H9 (cell line): Measurements from ENCODE around the gene NPIPB8. TPM values are rescaled to one million over a fixed set of nuclear protein-coding genes. Genes with fewer than 3 reads are reported as not detected.

Experiments
- DNase-seq: peaks from one replicate; pipeline ENCODE4 v3.0.0-alpha.2; 2017
- H2AFZ ChIP-seq: one replicate; pipeline ENCODE4 v1.6.1; 2013; ENCODE audit warnings: mild to moderate bottlenecking, low read length, control low read depth, moderate library complexity
- H2AK5ac ChIP-seq: 2 replicates; pipeline ENCODE4 v1.6.1; 2013; ENCODE audit warnings: low read length, control low read depth, mixed read lengths; ENCODE audit not compliant: insufficient read length
- H2BK120ac ChIP-seq: one replicate; pipeline ENCODE4 v1.6.1; 2013; ENCODE audit warnings: low read depth, mild to moderate bottlenecking, low read length, control low read depth, inconsistent platforms; ENCODE audit not compliant: poor library complexity, severe bottlenecking
- H2BK12ac ChIP-seq: 2 replicates; pipeline ENCODE4 v1.6.1; 2013; ENCODE audit warnings: low read length, control low read depth, mixed read lengths, low read depth; ENCODE audit not compliant: insufficient read length
- H2BK15ac ChIP-seq: 2 replicates; pipeline ENCODE4 v1.6.1; 2013; ENCODE audit warnings: low read depth, low read length, control low read depth
- H2BK20ac ChIP-seq: one replicate; pipeline ENCODE4 v1.6.1; 2013; ENCODE audit warnings: low read depth, mild to moderate bottlenecking, low read length, control low read depth, inconsistent platforms; ENCODE audit not compliant: poor library complexity, severe bottlenecking
- H2BK5ac ChIP-seq: 2 replicates; pipeline ENCODE4 v1.6.1; 2013; ENCODE audit warnings: low read length, control low read depth, mixed read lengths; ENCODE audit not compliant: insufficient read length
- H3K14ac ChIP-seq: 2 replicates; pipeline ENCODE4 v1.6.1; 2013; ENCODE audit warnings: low read length, control low read depth; ENCODE audit not compliant: insufficient read depth
- H3K18ac ChIP-seq: 2 replicates; pipeline ENCODE4 v1.6.1; 2013; ENCODE audit warnings: low read depth, mild to moderate bottlenecking, mixed read lengths, low read length, control low read depth; ENCODE audit not compliant: insufficient read length
- H3K23ac ChIP-seq: 2 replicates; pipeline ENCODE4 v1.6.1; 2013; ENCODE audit warnings: low read length, control low read depth, mixed read lengths, low read depth; ENCODE audit not compliant: insufficient read length
- H3K23me2 ChIP-seq: 2 replicates; pipeline ENCODE4 v1.6.1; 2013; ENCODE audit warnings: low read depth, mild to moderate bottlenecking, mixed read lengths, low read length, control low read depth; ENCODE audit not compliant: insufficient read length, poor library complexity, severe bottlenecking
- H3K27ac ChIP-seq: 2 replicates; pipeline ENCODE4 v1.5.1; 2013; ENCODE audit warnings: low read length, control low read depth, mixed read lengths, low read depth; ENCODE audit not compliant: insufficient read length
- H3K27me3 ChIP-seq: 2 replicates; pipeline ENCODE4 v1.6.1; 2013; ENCODE audit warnings: low read length, control low read depth, inconsistent platforms; ENCODE audit not compliant: insufficient read depth
- H3K4ac ChIP-seq: 2 replicates; pipeline ENCODE4 v1.6.1; 2013; ENCODE audit warnings: low read depth, mild to moderate bottlenecking, control low read depth, inconsistent platforms, low read length, moderate library complexity
- H3K4me1 ChIP-seq: 2 replicates; pipeline ENCODE4 v1.6.1; 2013; ENCODE audit warnings: low read length, control low read depth, inconsistent platforms; ENCODE audit not compliant: insufficient read depth
- H3K4me2 ChIP-seq: 2 replicates; pipeline ENCODE4 v1.6.1; 2013; ENCODE audit warnings: low read length, control low read depth, mixed read lengths; ENCODE audit not compliant: insufficient read length, insufficient read depth
- H3K56ac ChIP-seq: 2 replicates; pipeline ENCODE4 v1.6.1; 2013; ENCODE audit warnings: low read depth, mild to moderate bottlenecking, mixed read lengths, low read length, control low read depth; ENCODE audit not compliant: insufficient read length
- H3K79me1 ChIP-seq: 2 replicates; pipeline ENCODE4 v1.6.1; 2013; ENCODE audit warnings: low read depth, mild to moderate bottlenecking, moderate library complexity, low read length, control low read depth, inconsistent platforms; ENCODE audit not compliant: insufficient read depth, poor library complexity, severe bottlenecking
- H3K79me2 ChIP-seq: 2 replicates; pipeline ENCODE4 v1.6.1; 2013; ENCODE audit warnings: low read length, control low read depth, inconsistent platforms; ENCODE audit not compliant: insufficient read depth
- H3K9ac ChIP-seq: 2 replicates; pipeline ENCODE4 v1.6.1; 2013; ENCODE audit warnings: low read length, control low read depth, mixed read lengths; ENCODE audit not compliant: insufficient read length; ENCODE audit errors: extremely low read depth
- H3K9me3 ChIP-seq: one replicate; pipeline ENCODE4 v1.6.1; 2013; ENCODE audit warnings: low read depth, low read length, inconsistent platforms; ENCODE audit not compliant: control insufficient read depth
- H3T11ph ChIP-seq: one replicate; pipeline ENCODE4 v1.6.1; 2013; ENCODE audit warnings: mild to moderate bottlenecking, low read length, control low read depth, inconsistent platforms
- H4K20me1 ChIP-seq: one replicate; pipeline ENCODE4 v1.6.1; 2013; ENCODE audit not compliant: control insufficient read depth, insufficient read length, insufficient read depth
- H4K5ac ChIP-seq: 2 replicates; pipeline ENCODE4 v1.6.1; 2013; ENCODE audit warnings: low read depth, mild to moderate bottlenecking, mixed read lengths, low read length, control low read depth; ENCODE audit not compliant: insufficient read length
- H4K8ac ChIP-seq: replicated peaks from 2 replicates; pipeline ENCODE4 v1.6.1; 2013; ENCODE audit warnings: low read length, control low read depth, mixed read lengths, low read depth; ENCODE audit not compliant: insufficient read length
- H4K91ac ChIP-seq: 2 replicates; pipeline ENCODE4 v1.6.1; 2013; ENCODE audit warnings: low read depth, mild to moderate bottlenecking, moderate library complexity, mixed read lengths, low read length, control low read depth; ENCODE audit not compliant: insufficient read length
- H3K27ac Mint-ChIP-seq, 3 experiments: 2 replicates in 2 of 3; 3 replicates in 1 of 3; pipeline ENCODE4 v1.8.0; 2020 to 2021; ENCODE audit warnings: mixed read lengths in 3 of 3, mild to moderate bottlenecking in 1 of 3, moderate library complexity in 1 of 3
- H3K27me3 Mint-ChIP-seq: 2 replicates; pipeline ENCODE4 v1.8.0; 2021; ENCODE audit warnings: low read depth, mild to moderate bottlenecking, moderate library complexity, mixed read lengths
- H3K36me3 Mint-ChIP-seq, 3 experiments: 2 replicates in 2 of 3; 3 replicates in 1 of 3; pipeline ENCODE4 v1.8.0; 2020 to 2021; ENCODE audit warnings: low read depth in 3 of 3, mixed read lengths in 3 of 3; ENCODE audit not compliant: insufficient read depth in 1 of 3
- H3K4me1 Mint-ChIP-seq, 2 experiments: 2 replicates each; pipeline ENCODE4 v1.8.0; 2020; ENCODE audit warnings: mixed read lengths in 2 of 2
- H3K4me3 Mint-ChIP-seq, 2 experiments: 2 replicates in 1 of 2; 3 replicates in 1 of 2; pipeline ENCODE4 v1.8.0; 2020 to 2021; ENCODE audit warnings: mild to moderate bottlenecking in 2 of 2, mixed read lengths in 2 of 2, moderate library complexity in 1 of 2
- H3K9me3 Mint-ChIP-seq, 2 experiments: 2 replicates in 1 of 2; 3 replicates in 1 of 2; pipeline ENCODE4 v1.8.0; 2020; ENCODE audit warnings: mild to moderate bottlenecking in 2 of 2, mixed read lengths in 2 of 2, moderate library complexity in 1 of 2
- WGBS: extraction: QIAGEN DNeasy Blood & Tissue Kit; methylation state at CpG from one replicate; pipeline ENCODE4 v1.1.7; 2013; ENCODE audit warnings: missing lambda C conversion rate, low lambda C conversion rate, mixed read lengths; ENCODE audit not compliant: insufficient read length; ENCODE audit errors: extremely low coverage; 5-methylcytosine and 5-hydroxymethylcytosine counted together
- total RNA-seq: library from RNA; stranded (reverse); gene quantifications from 2 replicates; pipeline ENCODE4 v1.2.1, GENCODE V29; 2021
- TF ChIP-seq, protein P1 (sequence below): fragments of 200-600 bp; sonication (generic); conservative IDR thresholded peaks from 3 replicates; pipeline ENCODE4 v1.8.0; 2021; ENCODE audit warnings: antibody characterized with exemption, mild to moderate bottlenecking

NPIPB8 gene
- total RNA-seq, 1 experiment from 2014 or later = not detected

DNA sequence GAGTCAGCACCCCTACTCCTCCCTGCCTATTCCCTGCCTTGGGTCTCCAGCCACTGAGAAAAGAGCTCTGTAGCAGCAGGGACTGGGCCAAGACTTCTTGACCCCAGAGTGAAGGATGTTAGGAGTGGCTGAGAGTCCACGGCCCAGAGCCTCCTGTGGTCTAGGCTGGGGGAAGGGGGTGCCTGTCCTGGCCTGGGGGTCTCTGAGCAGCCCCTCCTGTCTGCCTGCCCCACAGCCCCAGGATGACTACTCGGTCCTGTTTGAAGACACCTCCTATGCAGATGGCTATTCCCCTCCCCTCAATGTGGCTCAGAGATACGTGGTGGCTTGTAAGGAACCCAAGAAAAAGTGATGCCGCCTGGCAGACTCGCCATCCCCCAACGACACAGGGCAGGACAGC, 46.5 kb upstream of the NPIPB8 start:
- H3K27me3 Mint-ChIP-seq = no peaks in the 10 kb centered on the region
- Histone ChIP-seq H3K9ac (no peak overlapping the region), H2BK5ac (no peak overlapping the region), H3K4me1 (no peaks in the 10 kb centered on the region; the same call in 1 of the 2 replicates), H3K23ac (no peak overlapping the region), H4K5ac (no peak overlapping the region), H3K56ac (no peak overlapping the region), H3K14ac (no peak overlapping the region), H3K4ac (no peak overlapping the region), H3K9me3 (no peaks in the 10 kb centered on the region), H3K23me2 (no peaks in the 10 kb centered on the region), H4K8ac (no peak overlapping the region), H2AK5ac (no peak overlapping the region), H2BK15ac (no peak overlapping the region), H4K91ac (no peak overlapping the region), H3K18ac (no peak overlapping the region), H3K27ac (no peak overlapping the region), H2BK120ac (no peak overlapping the region), H4K20me1 (no peaks in the 10 kb centered on the region), H2AFZ (no peak overlapping the region), H2BK12ac (no peak overlapping the region), H3K79me2 (no peaks in the 10 kb centered on the region), H3K79me1 (no peaks in the 10 kb centered on the region), H3T11ph (no peak overlapping the region), H3K4me2 (no peak overlapping the region), H2BK20ac (no peak overlapping the region), H3K27me3 (no peaks in the 10 kb centered on the region)
- peaks cover 13 to 47% (median 30%) of the 10 kb centered on the region in 3 experiments for H3K36me3 Mint-ChIP-seq
- H3K9me3 Mint-ChIP-seq = no peaks in the 10 kb centered on the region
- WGBS = no CpG with 5 or more reads among the region's 6 CpGs
- no peak for DNase-seq
- TF ChIP-seq, protein P1, sequence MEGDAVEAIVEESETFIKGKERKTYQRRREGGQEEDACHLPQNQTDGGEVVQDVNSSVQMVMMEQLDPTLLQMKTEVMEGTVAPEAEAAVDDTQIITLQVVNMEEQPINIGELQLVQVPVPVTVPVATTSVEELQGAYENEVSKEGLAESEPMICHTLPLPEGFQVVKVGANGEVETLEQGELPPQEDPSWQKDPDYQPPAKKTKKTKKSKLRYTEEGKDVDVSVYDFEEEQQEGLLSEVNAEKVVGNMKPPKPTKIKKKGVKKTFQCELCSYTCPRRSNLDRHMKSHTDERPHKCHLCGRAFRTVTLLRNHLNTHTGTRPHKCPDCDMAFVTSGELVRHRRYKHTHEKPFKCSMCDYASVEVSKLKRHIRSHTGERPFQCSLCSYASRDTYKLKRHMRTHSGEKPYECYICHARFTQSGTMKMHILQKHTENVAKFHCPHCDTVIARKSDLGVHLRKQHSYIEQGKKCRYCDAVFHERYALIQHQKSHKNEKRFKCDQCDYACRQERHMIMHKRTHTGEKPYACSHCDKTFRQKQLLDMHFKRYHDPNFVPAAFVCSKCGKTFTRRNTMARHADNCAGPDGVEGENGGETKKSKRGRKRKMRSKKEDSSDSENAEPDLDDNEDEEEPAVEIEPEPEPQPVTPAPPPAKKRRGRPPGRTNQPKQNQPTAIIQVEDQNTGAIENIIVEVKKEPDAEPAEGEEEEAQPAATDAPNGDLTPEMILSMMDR = no peak
- H3K4me1 Mint-ChIP-seq = peaks cover 5% of the 10 kb centered on the region in 2 experiments; a peak in 3 of 4 replicates
- no peak overlapping the region for H3K27ac Mint-ChIP-seq
- H3K4me3 Mint-ChIP-seq = no peak overlapping the region
